Measurements from ENCODE around the gene CCHCR1. TPM values are rescaled to one million over a fixed set of nuclear protein-coding genes. Genes with fewer than 3 reads are reported as not detected.
"Not testable (repeated sequence)": the region's sequence is repeated elsewhere in the genome, so short reads cannot be mapped to it uniquely, and the experiment has no call there.

CCHCR1 gene
- total RNA-seq, 1 experiment from 2014 or later: 8.6 TPM

DNA sequence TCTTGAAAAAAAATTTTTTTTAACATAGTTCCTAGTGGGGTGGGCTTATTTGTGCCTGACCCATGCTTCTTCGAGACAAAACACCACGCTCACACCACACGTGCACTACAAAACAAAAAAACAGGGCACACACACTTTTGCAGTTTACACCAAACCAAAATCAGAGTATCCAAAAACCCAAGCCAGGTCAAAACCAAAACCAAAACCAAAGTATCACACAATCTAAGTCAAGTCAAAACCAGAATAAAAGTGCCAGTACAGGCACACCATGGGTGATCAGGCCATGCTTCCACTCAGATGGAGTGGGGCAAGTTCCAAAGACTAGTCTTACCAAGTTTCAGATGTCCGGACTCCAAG is 28.1 kb upstream of the CCHCR1 start:
- not testable (repeated sequence) for DNase-seq (ENCODE audit: extremely low read depth, low read depth)

DNA sequence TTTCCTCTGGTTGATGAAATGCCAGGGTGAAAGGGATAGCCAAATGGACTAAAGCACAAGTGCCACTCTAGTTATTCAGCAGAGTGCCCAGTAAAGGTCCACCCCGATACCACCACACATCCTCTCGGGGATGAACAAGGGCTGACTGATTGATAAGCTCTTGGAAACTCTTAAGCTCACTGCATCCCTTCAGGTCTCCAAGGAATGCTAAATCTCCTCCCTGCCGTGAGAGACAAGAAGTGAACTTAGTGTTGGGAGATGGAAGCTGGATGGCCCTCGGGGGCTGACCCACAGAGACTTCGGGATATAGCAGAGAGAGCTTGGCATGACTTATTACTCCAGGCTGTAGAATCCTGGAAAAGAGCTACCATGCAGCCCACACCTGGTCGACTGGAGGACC is 26.3 kb upstream of the CCHCR1 start:
- not testable (repeated sequence) for DNase-seq (ENCODE audit: extremely low read depth, low read depth)

DNA sequence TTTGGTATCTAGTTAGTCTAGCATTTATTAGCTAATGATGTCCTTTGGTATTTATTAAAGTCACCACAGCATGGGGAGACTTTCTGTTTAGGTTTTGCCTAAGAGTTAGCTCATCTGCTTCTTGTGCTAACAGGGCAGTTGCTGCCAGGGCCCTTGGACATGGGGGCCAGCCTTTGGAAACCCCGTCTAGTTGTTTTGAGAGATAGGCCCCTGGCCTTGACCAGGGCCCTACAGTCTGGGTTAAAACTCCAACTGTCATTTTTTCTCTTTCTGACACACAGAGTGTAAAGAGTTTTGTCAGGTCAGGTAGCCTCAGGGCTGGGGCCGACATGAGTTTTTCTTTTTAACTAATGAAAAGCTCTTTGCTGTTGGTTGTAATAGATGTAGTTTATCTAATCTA is 25.7 kb upstream of the CCHCR1 start:
- DNase-seq (ENCODE audit: extremely low read depth, low read depth): not testable (repeated sequence)

DNA sequence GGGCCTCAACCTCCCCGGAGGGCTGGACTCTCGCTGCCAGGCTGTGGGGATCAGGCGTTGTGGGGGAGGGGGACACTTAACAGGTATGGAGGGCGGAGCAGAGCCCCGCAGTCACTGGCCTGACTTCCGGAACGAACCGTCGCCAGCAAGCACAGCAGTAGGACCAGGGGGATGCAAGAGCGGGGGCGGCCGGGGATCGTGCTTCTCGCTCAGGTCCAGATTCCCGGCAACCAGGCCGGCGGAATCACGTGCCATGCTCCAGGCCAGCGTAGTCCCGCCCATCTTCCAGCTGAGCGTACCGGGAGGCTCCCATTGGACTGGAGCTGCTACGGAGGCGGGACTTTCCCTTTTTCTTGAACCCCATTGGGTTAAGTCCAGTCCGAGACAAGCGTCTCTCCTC is 22.9 kb upstream of the CCHCR1 start:
- DNase-seq (ENCODE audit: extremely low read depth, low read depth): no peak

DNA sequence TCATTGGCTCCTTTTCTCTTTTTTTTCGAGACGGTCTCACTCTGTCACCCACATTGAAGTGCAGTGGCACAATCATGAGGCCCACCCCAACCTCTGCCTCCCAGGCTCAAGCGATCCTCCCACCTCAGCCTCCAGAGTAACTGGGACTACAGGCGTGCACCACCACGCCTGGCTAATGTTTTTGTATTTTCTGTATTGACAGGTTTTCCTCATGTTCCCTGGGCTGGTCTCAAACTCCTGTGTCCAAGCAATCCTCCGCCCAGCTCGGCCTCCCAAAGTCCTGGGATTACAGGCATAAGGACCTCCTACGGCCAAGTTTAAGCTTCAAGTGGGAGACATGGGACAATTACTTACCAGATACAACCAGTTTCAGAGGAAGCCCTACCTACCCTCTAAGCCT is 22.3 kb upstream of the CCHCR1 start:
- DNase-seq (ENCODE audit: extremely low read depth, low read depth): no peak

DNA sequence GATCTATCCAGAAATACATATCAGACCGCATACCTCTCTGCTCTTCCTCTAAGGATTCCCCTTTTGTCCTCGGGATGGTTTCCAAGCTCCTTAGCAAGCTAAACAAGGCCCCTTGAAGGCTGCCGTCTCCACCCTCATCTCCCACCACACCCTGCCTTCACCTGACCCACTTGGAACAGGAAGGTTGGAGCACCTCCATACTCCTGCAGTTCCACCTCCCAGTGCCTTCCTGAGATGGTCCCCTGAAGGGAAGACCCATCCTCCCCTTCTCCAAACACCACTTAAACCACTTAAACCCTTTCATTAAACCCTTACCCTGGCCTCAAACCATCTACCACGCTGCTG is 21.4 kb upstream of the CCHCR1 start:
- DNase-seq (ENCODE audit: extremely low read depth, low read depth): no peak

DNA sequence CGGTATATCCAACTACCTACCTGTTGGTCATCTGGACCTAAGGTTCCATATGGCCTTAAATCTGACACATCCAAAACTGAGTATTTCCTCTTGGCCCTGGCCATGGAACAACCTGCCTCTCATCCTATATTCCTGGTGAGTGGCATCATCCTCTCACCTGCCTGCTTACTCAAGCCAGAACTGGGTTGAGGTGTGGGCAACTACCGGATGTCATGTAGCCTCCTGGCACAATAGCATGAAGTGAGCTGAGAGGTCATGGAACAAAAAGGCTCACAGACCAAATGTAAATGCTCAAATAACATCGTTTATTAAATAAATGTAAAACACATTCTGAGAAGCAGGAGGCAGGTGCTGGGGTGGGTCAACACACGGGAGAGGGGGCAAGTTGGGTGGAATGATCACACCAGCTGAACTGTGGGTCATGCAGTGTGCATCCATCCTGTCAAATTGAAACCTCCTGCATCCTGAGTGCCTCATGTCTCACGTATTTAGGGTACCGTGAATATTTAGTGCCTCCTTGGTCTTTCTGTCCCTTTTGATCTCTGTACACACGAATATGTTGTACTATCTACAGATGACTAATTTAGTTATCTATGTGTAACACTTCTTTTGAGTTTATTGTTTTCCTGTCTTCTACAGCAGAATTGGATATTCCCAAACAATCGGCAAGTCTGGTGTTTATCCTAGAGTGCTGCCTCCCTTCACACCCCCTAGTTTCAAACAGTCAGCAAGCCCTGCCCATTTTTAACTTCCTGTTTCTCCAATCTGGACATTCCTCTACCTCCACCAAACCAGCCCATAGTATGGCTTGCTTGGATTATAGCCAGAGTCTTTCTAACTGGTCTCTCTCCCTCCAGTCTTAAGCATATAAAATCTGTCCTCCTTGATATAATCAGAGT is 20.8 kb upstream of the CCHCR1 start:
- no peak for DNase-seq (ENCODE audit: extremely low read depth, low read depth)

DNA sequence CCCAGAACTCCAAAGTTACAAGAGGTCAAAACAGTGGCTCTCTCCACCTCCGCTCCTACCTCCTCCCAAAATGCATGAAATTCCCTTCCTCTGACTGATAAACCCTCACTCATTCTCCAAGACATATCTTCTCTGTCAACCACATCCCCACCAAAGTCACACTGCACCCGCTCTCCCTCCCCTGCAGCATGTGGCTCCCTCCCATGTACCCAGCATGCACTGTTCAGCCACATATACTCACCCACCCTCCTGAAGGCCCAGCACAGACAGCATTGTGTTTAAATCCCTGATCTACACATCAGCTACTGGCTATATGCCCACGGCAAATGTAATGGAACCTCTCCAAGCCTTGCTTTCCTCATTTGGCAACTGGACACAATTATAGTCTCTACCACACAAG is 18.4 kb upstream of the CCHCR1 start:
- no peak for DNase-seq (ENCODE audit: extremely low read depth, low read depth)

DNA sequence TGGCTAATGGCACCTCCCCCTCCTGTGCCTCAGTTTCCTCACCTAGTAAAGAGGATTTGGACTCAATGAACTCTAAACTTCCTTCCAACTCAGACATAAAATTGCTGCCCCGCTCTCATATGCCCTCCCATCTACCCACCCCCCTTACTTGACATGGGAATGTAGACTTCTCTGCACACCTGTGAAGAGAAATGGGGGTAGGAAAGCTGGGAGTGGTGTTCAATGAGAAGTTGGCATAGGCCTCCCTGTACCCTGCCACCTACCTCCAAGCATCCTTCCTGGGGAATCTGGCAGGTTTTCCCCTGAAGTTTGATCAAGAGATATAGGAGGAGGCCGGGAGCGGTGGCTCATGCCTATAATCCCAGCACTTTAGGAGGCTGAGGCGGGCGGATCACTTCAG is 16.8 kb upstream of the CCHCR1 start:
- DNase-seq (ENCODE audit: extremely low read depth, low read depth): no peak

DNA sequence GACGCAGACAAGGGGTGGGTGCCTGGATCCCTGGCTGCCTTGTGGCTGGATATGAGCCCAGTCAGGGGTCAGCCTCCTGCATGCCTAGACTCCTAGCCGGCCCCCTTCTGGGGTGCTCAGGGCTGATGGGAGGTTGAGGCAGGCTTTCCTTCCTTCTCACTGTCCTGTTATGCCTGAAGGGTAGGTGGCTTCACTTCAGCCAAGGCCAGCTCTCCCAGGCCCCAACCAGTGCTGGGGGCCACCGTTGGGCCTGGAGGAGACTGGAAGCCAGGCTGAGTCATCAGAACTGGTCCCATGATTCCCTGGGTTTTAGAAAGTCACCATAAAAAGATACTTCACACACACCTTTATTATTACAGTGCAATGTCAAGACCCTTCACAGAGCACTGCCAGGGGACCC is 15.8 kb upstream of the CCHCR1 start:
- DNase-seq (ENCODE audit: extremely low read depth, low read depth): no peak

DNA sequence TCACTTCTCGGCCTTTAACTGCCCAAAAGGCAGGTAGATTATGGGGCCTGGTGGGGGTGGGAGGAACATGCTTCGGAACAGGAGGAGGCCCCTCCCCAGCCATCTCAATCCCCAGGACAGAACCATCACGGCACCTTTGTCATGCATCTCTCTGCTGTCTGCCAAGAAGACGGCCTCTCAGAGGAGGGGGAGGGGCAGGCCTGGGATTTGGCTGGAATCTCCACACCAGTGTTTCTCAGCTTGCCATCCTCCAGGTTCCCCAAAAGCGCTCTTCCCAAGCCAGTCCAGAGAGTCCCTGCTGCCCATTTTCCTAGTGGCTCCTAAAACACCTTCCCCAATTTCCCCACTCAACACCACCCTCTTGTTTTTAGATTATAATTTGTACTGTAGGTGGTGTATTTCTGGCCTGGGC is 15.4 kb upstream of the CCHCR1 start:
- DNase-seq (ENCODE audit: extremely low read depth, low read depth): no peak

DNA sequence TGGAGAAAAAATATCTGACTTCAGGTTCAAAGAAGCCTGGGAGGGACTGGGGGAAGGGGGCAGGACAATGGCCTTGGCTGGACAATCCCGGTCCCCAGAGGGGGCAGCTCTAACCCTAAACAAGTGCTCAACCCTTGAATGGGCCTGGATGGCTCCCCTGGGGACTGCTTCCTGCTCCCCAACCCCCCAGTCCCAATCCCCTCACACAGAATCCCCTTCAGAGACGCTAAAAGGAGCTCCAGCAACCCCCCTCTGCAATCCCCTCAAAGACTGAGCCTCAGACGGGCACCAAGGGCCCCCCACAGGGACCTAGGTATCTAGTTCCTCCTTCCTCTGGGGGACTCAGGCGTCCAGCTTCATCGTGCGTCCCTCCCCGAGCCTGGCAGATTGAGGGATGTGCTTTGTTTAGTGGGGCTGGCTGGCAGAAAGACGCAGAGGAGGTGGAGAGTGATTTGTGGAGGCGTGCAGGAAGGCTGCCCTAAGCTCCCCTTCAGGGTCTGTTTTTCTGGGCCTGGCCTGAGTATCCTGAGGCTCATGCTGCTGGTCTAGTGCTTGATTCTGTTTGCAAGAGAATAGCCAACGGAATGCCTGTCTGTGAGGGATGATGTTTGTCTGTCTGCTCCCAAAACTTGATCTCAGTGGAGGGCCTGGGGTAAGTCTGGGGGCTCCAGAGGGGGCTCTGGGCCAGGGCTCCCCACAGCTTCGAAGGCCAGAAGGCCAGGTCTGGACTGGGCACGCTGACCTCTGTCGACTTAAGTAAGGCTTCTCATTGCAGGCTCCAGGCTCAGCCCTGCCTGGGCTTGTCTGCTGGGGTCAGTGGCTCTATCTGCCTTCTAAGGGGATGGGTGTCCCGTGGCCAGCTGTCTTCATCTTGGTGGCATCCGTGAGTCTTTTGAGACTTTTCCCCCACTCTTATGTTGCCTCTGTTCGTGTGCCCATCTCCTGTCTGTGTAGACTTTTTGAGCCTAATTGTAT is 14.6 kb upstream of the CCHCR1 start:
- DNase-seq (ENCODE audit: extremely low read depth, low read depth): no peak

DNA sequence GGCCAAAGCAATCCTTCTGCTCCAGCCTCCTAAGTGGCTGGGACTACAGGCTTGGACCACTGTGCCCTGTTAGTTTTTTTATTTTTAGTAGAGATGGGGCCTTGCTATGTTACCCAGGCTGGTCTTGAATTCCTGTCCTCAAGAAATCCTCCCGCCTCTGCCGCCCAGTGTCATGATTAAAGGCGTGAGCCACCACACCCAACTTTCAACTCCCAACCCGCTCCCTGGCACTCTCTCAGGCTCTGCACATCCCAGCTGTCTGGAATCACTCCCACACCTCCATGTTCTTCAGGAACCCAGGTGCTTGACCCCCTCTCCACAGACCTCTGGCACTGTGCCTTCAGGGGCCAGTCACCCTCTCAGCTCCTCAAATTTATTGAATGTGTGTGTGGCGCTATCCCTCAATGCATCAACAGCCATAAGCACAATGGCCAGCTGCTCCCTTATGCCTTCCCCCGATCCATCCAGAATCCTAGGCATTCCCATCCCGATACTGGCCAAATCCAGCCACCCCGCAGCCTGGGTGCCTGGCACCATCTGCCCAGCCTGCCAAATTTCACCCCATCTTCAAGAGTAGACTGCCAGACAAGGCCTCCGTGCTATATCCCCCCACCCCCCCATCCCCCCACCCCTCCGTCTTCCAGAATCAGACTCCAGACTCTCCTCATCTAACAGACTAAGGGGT is 13.5 kb upstream of the CCHCR1 start:
- DNase-seq (ENCODE audit: extremely low read depth, low read depth): no peak

DNA sequence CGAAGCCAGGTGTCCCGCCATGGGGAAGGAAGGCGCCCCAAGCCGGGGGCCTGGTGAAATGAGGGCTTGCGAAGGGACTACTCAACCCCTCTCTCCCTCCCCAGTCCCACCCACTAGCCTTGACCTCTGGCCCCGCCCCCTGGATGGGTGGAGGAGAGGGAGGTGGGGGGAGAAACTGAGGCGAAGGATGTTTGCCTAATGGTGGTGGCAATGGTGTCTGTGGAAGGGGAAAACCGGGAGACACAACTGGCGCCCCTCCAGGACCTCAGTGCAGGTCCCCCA is 12.9 kb upstream of the CCHCR1 start, which contains the start of gene POU5F1:
POU5F1 (minus strand) TSS at position 83 of the 282 bp plus-strand sequence; CDS start at position 21, 62 bp downstream.
- DNase-seq (ENCODE audit: extremely low read depth, low read depth): no peak

DNA sequence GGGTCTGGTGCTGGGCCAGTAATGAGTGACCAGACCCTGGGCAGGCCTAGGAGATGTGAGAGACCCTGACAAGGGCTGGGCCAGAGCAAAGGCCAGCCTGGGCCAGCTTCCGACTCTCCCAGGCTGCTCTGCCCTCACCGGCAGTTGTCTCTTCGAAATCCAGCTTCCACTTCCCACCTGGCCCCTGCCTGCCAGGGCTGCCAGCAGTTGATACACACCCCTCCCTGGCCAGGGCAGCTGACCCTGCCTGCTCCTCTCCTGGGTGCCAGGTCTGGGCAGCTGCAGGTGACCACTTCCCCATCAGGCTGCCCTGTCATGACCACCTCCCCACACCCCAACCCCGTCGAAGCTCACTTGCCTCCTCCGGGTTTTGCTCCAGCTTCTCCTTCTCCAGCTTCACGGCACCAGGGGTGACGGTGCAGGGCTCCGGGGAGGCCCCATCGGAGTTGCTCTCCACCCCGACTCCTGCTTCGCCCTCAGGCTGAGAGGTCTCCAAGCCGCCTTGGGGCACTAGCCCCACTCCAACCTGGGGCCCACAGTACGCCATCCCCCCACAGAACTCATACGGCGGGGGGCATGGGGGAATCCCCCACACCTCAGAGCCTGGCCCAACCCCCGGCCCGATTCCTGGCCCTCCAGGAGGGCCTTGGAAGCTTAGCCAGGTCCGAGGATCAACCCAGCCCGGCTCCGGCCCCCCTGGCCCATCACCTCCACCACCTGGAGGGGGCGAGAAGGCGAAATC is 12.4 kb upstream of the CCHCR1 start:
- DNase-seq (ENCODE audit: extremely low read depth, low read depth): not testable (repeated sequence)

DNA sequence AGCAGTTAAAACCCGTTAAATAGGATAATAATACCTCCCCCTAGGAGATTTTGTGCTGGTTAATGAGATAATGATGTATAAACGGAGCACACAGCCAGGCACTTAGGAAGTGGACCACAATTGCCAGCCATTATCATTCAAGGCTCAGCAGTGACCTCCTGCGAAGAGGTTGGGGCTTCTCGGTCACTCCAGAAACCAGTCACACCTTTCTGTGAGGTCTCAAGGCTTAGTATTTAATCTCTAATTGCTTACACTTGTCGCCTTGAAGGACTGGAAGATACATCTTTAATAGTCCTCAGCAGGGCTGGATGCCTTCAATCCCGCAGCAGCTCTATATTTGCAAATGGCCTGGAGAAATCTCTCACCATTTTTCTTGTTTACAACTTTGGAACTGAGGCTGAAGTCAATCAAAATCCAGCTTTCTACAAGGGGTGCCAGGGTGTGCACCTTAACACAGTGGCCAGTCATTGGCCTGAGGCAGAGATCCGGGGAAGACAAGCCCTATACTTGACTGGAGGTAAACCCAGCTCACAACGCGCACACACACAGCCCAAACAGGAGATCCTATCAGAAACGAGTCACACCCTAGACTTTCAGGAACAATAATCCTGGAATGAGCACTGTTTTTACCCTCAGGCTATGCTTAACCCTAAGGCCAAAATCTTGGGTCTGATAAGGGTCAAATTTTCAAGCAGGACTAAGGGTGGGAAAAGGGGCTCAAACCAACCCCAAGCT is 11.7 kb upstream of the CCHCR1 start:
- no peak for DNase-seq (ENCODE audit: extremely low read depth, low read depth)

DNA sequence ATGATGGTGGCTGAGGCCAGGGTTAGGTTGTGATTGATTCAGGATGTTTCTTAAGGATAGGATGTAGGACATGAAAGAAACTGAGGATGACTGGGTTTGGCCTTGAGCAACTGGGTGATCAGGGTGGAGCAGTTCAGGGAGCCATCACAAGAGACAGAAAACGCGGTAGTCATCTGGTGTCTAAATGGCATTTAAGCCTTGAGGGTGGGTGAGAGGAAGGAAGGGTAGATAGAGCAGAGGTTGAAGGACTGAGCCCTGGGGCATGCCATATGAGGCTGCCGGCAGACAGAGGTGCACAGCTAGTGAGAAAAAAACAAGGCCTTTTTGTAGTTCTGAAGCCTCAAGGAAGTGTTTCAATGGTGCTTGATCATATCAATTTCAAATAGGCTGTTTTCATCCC is 11.0 kb upstream of the CCHCR1 start:
- no peak for DNase-seq (ENCODE audit: extremely low read depth, low read depth)

DNA sequence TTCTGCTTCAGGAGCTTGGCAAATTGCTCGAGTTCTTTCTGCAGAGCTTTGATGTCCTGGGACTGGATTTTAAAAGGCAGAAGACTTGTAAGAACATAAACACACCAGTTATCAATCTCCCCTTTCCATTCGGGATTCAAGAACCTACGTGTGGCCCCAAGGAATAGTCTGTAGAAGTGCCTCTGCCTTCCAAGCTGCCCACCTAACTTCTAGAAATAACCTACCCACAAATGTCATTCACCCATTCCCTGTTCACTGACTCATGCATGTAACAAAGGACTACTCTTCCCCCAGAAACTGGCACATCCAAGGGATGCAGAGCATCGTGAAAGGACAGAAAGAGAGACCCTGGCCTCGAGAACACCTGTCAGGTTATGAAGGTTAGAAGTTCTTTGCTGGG is 8.4 kb upstream of the CCHCR1 start:
- no peak for DNase-seq (ENCODE audit: extremely low read depth, low read depth)

DNA sequence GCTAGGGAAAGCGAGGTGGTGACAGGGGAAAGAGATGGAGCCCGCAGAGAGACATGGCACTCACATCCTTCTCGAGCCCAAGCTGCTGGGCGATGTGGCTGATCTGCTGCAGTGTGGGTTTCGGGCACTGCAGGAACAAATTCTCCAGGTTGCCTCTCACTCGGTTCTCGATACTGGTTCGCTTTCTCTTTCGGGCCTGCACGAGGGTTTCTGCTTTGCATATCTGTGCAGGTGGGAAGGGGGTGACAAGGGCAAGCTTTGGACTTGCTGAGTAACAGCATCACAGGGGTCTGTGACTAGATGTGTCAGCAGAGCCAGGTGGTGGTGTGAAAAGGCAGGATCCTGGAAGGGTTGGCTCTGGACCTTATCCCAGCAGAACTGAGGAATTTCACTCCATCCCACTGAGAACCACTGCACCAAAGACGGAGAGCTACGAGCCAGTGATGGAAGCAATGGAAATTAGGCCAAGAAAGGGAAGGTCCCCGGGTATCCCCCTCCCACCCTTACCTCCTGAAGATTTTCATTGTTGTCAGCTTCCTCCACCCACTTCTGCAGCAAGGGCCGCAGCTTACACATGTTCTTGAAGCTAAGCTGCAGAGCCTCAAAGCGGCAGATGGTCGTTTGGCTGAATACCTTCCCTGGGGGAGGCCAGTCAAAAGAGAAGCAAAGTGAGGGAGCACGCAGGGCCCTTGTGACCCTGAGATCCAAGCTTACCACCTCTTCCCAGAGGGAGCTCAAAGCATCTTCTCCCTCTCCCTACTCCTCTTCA is 7.6 kb upstream of the CCHCR1 start:
- DNase-seq (ENCODE audit: extremely low read depth, low read depth): not testable (repeated sequence)
